ES-I3 (cell line): ENCODE measurements around the gene CASQ1.

Experiments used
- H3K36me3 ChIP-seq: 2 replicates; pipeline ENCODE4 v1.6.1; 2013; ENCODE audit warnings: mild to moderate bottlenecking, low read length, control low read depth, moderate library complexity; ENCODE audit not compliant: insufficient read depth
- H3K4me1 ChIP-seq: 2 replicates; pipeline ENCODE4 v1.6.1; 2013; ENCODE audit warnings: mild to moderate bottlenecking, control low read depth, low read length; ENCODE audit not compliant: insufficient read depth
- H3K9ac ChIP-seq: 2 replicates; pipeline ENCODE4 v1.6.1; 2013; ENCODE audit warnings: low read depth, mild to moderate bottlenecking, low read length, moderate library complexity
- H3K9me3 ChIP-seq: 2 replicates; pipeline ENCODE4 v1.6.1; 2013; ENCODE audit warnings: mild to moderate bottlenecking, low read length, moderate library complexity; ENCODE audit not compliant: control insufficient read depth, insufficient read depth

Gene CASQ1

DNA sequence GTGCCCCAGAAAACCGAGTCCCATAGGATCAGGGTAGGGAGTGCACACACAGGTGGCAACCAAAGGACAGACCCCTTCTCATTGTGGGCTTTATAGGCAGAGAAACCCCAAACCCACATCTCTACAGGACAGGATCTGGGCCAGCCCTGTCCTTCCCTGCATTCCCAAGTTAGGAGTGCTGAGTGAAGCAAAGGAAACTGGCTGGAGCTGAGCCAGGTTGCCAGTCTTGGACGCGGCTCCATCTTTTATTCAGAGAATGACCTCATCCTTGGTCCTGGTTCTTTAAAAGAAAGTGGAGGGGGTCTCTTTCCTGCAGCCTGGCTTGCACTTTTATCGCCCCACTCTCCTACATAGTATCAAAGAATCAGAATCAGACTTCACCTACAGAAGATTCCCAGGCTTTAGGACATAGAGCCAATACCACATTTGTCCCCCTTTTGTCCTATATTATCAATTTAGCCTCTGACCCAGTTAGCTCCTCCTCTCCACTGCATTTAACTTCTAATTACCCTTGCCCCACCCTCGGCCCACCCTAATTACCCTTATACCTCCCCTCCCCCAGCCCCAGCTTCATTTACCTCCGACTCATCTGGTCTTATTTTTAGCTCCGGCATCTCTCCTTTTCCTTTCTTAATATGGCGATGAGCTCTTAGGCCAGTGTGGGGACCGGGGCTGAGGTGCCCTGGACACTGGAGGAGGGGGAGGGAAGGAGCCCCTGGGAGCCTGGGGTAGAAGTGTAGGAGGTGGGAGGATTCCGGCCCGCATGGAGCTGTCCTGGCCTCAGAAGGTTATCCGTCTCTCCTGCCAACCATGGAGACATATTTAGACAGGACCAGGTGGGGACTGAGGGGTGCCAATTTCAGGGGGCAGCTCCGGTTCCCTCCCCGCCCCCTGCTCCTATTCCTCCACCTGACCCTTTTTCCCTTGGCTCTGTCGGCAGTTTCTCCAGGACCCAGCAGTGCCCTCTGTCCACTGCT is at the start of gene CASQ1:
TSS of gene CASQ1 (plus strand) at position 927 of the 977 bp plus-strand sequence. CDS start 177 bp downstream, outside the sequence.
- H3K9ac ChIP-seq, result no peak within 1 kb of the TSS

GRCh38 chr1:160143695-160144094 is 46.7 kb upstream of the CASQ1 start:
- Histone ChIP-seq H3K4me1 (no peaks in the 10 kb centered on the region), H3K9ac (no peak overlapping the region), H3K9me3 (no peaks in the 10 kb centered on the region), H3K36me3 (0 out of 2 replicates have a peak, but pooled peaks cover 5% of the 10 kb centered on the region)

More for the DNA sequence above, at the start of gene CASQ1:
- Histone ChIP-seq H3K4me1 (peaks cover 25% of the 10 kb centered on the region), H3K9me3 (no peaks in the 10 kb centered on the region), H3K36me3 (no peaks in the 10 kb centered on the region)

GRCh38 chr1:160144921-160145320 is 45.5 kb upstream of the CASQ1 start:
- H3K36me3 ChIP-seq, result no peaks in the 10 kb centered on the region
- H3K9ac ChIP-seq, result no peak overlapping the region
- no peaks in the 10 kb centered on the region for H3K9me3 ChIP-seq
- no peaks in the 10 kb centered on the region for H3K4me1 ChIP-seq

DNA sequence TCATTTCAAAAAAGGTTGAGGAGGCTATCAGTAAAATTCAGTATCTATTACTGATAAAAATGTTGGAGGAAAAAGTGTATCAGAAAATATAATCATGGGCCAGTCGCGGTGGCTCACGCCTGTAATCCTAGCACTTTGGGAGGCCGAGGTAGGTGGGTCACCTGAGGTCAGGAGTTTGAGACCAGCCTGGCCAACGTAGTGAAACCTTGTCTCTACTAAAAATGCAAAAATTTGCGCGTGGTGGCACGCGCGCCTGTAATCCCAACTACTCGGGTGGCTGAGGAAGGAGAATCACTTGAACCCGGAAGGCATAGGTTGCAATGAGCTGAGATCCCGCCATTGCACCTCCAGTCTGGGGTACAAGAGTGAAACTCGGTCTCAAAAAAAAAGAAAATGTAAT is 44.3 kb upstream of the CASQ1 start:
- no peaks in the 10 kb centered on the region for H3K36me3 ChIP-seq
- H3K9me3 ChIP-seq, result no peaks in the 10 kb centered on the region
- H3K4me1 ChIP-seq, result no peaks in the 10 kb centered on the region
- H3K9ac ChIP-seq, result no peak overlapping the region

DNA sequence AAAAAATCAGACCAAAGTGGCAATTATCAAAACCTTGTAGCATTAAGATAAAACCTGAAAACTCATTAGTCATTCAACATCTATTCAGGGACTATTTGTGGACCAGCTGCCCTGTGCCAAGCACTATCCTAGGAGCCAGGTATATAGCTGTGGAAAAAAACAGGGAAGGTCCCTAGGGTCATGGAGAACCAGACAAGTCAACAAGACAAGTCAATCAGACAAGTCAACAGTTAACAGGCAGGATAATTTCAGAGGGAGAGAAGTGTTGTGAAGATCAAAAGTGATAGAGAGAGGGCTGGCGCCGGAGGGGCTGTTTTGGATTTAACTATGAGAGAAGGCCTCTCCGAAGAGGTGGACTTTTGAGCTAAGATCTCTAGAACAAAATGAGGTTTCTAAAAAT is 42.3 kb upstream of the CASQ1 start:
- H3K9ac ChIP-seq, result no peak overlapping the region
- no peaks in the 10 kb centered on the region for H3K9me3 ChIP-seq
- no peaks in the 10 kb centered on the region for H3K4me1 ChIP-seq
- H3K36me3 ChIP-seq, result no peaks in the 10 kb centered on the region

- H3K9me3 ChIP-seq, result no peaks in the 10 kb centered on the region
- no peaks in the 10 kb centered on the region for H3K4me1 ChIP-seq
- H3K9ac ChIP-seq, result no peak overlapping the region
- no peaks in the 10 kb centered on the region for H3K36me3 ChIP-seq
Observed at GRCh38 chr1:160149233-160149632, 41.1 kb upstream of the CASQ1 start.

GRCh38 chr1:160149716-160150115 is 40.7 kb upstream of the CASQ1 start:
- Histone ChIP-seq H3K4me1 (no peaks in the 10 kb centered on the region), H3K9me3 (no peaks in the 10 kb centered on the region), H3K36me3 (no peaks in the 10 kb centered on the region), H3K9ac (no peak overlapping the region)

- Histone ChIP-seq H3K4me1 (no peaks in the 10 kb centered on the region), H3K9me3 (no peaks in the 10 kb centered on the region), H3K36me3 (no peaks in the 10 kb centered on the region), H3K9ac (no peak within 1 kb of the TSS)
Observed at GRCh38 chr1:160151303-160151702, 39.1 kb upstream of the CASQ1 start, which contains the start of gene ATP1A4. Gene ATP1A4, plus strand, starts transcription at chr1:160151603. Its CDS starts 438 bp downstream, at chr1:160152041.

DNA sequence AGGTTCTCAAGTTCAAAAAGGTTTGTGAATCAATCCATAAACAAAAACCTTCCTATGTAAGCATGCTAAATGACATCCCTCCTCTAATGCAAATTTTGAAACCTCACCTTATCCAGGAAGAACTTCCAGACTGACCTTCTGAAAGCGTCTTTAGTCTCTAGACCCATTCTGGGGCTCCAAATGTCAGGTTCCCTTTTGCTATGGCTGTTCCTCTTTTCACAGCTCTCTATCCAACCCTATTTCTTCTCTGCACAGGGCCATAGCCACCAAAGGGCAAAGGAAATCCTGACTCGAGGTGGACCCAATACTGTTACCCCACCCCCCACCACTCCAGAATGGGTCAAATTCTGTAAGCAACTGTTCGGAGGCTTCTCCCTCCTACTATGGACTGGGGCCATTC is 35.6 kb upstream of the CASQ1 start:
- no peaks in the 10 kb centered on the region for H3K9me3 ChIP-seq
- H3K36me3 ChIP-seq, result no peaks in the 10 kb centered on the region
- H3K4me1 ChIP-seq, result no peaks in the 10 kb centered on the region
- H3K9ac ChIP-seq, result no peak overlapping the region

GRCh38 chr1:160156361-160156760 is 34.0 kb upstream of the CASQ1 start:
- H3K9ac ChIP-seq, result no peak overlapping the region
- no peaks in the 10 kb centered on the region for H3K36me3 ChIP-seq
- no peaks in the 10 kb centered on the region for H3K9me3 ChIP-seq
- no peaks in the 10 kb centered on the region for H3K4me1 ChIP-seq

GRCh38 chr1:160157174-160157573 is 33.2 kb upstream of the CASQ1 start:
- no peak overlapping the region for H3K9ac ChIP-seq
- no peaks in the 10 kb centered on the region for H3K9me3 ChIP-seq
- no peaks in the 10 kb centered on the region for H3K36me3 ChIP-seq
- H3K4me1 ChIP-seq, result no peaks in the 10 kb centered on the region

DNA sequence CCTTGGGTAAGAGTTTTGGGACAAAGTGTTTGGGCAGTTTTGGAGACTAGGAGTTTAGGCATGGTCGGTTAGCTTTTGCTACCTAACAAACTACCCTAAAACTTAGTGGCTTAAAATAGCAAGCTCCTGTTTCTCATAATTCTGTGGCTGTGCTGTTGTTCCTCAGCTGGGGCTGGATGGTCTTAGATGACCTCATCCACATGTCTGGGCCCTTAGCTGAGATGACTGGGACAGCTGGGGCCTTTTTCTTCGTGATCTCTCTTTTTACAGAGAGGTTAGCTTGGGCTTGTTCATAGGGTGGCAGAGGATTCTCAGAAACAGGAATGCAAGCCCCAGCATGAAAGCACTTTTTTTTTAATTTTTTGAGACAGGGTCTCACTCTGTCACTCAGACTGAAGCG is 32.3 kb upstream of the CASQ1 start:
- H3K9me3 ChIP-seq, result no peaks in the 10 kb centered on the region
- no peaks in the 10 kb centered on the region for H3K4me1 ChIP-seq
- no peaks in the 10 kb centered on the region for H3K36me3 ChIP-seq
- no peak overlapping the region for H3K9ac ChIP-seq

DNA sequence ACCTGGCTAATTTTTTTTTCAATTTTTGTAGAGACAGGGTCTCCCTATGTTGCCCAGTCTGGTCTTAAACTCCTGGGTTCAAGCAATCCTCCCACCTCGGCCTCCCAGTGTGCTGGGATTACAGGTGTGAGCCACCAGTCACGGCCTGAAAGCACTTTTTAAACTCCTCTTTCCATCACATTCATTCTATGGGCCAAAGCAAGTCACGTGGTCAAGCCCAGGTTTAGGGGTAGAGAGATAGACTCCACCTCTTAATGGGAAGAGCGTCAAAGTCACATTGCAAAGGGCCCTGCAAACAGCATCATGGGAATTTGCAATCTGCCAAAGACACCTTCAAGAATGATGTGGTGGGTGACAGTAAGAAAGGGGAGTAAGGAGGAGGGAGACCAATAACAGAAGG is 31.8 kb upstream of the CASQ1 start:
- Histone ChIP-seq H3K4me1 (no peaks in the 10 kb centered on the region), H3K36me3 (no peaks in the 10 kb centered on the region), H3K9me3 (no peaks in the 10 kb centered on the region), H3K9ac (no peak overlapping the region)

DNA sequence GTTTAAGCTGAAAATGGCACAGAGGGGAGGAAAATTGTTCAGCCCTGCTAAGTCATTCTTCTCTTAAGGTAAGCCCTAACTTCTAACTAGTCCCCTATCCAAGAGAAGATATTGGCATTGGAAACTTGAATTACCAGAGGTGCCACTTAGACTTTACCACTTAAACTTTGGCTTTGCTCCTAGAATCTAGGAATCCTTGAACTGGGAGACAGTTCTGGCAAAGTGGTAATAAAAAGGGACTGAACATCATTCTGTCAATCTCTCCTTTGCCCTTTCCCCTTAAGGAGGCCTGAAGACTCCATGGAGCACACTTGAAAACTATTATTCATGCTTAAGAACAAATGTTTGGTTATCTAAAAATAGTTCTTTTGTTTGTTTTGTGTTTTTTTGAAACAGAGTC is 30.5 kb upstream of the CASQ1 start:
- Histone ChIP-seq H3K4me1 (no peaks in the 10 kb centered on the region), H3K9me3 (no peaks in the 10 kb centered on the region)

More for the DNA sequence above, 30.5 kb upstream of the CASQ1 start:
- no peak overlapping the region for H3K9ac ChIP-seq
- H3K36me3 ChIP-seq, result no peaks in the 10 kb centered on the region
